ENCODE data around the gene PINK1.
A peak's percentile ranks its signal among the peaks of the same experiment; 100 is the strongest.

The PINK1 gene

DNA sequence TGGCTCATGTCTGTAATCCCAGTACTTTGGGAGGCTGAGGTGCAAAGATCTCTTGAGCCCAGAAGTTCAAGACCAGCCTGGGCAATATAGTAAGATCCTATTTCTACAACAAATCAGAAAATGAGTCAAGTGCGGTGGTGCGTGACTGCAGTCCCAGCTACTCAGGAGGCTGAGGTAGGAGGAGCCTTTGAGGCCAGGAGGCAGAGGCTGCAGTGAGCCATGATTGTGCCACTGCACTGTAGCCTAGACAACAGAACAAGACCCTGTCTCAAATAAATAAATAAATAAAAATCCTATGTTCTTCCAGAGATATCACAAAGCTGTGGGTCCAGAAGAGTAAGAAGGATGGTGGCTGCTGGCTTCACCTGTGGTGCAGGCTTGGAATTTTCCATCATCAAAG lies 22.3 kb upstream of the PINK1 start:
- peak; percentile 47 for DNase-seq (ENCODE audit: low spot score)

- DNase-seq (ENCODE audit: low spot score), result no peak
Observed at GRCh38 chr1:20611652-20612051, 21.6 kb upstream of the PINK1 start.

- peak; percentile 72 for DNase-seq (ENCODE audit: low spot score)
Observed at GRCh38 chr1:20612221-20612746, 21.0 kb upstream of the PINK1 start.

- no peak for DNase-seq (ENCODE audit: low spot score)
Observed at GRCh38 chr1:20614131-20614579, 19.1 kb upstream of the PINK1 start.

DNA sequence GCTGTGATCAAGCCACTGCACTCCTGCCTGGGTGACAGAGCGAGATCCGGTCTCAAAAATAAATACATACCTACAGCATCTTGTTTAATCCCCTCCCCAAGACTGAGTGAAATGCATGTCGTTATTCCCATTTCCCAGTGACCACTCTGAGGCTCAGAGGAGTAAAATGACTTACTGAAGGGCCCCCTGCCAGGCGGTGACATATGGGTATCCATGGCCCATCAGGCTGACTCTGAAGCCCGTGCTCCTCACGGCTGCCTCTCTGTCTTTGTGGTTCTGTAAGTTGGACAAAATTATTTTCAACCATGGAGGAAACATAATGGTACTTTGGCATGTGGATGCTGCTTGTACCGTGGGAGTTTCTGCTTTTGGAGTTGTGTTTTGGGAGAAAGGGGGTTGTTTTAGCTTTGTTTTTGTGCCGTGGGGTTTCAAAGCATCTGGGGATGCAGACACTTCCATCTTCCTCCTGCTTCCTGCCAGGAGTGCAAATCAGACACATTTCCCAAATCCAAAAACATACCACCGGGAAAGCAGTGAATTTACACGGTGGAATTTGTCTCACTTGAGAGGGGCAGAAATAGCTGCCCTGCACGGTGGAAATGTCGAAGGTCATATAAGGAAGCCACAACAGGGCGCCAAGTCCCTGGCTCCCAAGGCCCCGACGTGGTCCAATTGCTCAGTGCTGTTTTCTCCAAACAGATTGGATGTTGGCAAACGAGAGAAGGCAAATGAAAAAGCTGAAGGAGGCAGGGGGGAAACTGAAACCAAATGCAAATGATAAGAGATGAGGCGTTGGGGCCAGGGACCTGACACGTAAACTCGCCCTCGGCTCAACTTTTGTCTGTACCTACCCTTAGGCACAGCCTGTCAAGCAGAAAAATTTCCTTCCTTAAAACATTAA lies 17.1 kb upstream of the PINK1 start:
- DNase-seq (ENCODE audit: low spot score), result peak; percentile 10

DNA sequence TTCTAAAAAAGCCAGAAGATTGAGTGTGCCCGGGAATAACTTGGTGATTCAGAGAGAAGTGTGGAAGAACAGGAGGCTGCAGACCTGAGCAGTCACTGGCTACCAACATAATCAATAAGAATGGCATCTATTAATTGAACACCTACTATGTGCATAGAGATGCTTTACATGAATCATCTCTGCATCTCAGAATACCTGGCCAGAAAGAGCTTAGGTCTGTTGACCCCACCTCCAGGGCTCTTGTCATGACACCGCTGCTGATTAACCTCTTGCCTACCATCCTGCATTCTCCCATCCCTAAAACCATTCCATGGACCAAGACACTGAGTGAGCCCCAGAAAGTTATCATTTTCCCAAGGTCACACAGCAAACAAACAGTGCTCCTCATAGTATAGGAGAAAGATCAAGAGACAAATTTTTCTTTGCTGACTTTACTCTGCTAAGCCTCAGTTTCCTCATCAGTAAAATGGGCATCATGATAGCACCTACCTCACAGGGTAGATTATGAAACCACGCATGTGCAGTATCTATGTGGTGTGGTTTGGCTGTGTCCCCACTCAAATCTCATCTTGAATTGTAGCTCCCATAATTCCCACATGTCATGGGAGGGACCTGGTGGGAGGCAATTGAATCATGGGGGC lies 16.3 kb upstream of the PINK1 start:
- no peak for DNase-seq (ENCODE audit: low spot score)

- no peak for DNase-seq (ENCODE audit: low spot score)
Observed at GRCh38 chr1:20618550-20618949, 14.7 kb upstream of the PINK1 start.

- no peak for DNase-seq (ENCODE audit: low spot score)
Observed at GRCh38 chr1:20619999-20620398, 13.3 kb upstream of the PINK1 start.

- DNase-seq (ENCODE audit: low spot score), result no peak
Observed at GRCh38 chr1:20621012-20621411, 12.2 kb upstream of the PINK1 start.

DNA sequence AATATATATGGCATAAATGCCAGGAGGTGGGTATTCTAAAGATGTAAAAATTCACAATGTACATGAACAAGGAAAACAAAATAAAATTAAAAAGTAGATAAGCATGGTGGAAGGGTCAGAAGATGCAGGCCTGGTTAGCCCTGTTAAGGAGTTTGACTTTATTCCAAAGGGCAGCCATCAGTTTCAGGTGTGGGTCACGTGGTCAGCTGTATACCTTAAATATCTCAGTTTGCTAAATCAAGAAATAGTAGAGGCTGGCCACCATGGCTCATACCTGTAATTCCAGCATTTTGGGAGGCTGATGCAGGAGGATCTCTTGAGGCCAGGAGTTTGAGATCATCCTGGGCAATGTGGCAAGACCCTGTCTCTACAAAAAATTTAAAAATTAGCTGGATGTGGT lies 8.5 kb upstream of the PINK1 start:
- DNase-seq (ENCODE audit: low spot score), result no peak

GRCh38 chr1:20625176-20626097 lies 7.8 kb upstream of the PINK1 start:
- DNase-seq (ENCODE audit: low spot score), result no peak

DNA sequence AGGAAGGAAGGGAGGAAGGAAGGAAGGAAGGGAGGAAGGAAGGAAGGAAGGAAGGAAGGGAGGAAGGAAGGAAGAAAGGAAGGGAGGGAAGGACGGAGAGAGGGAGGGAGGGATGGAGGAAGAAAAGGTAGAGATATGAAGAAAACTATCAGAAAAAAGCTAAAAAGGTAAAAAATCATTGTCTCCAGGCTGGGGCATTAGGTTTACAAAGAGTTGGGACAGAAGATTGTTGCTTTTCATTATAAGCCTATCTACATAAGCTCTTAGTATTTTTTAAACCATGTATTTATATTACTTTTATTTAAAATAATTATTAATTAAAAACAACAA lies 7.2 kb upstream of the PINK1 start:
- no peak for DNase-seq (ENCODE audit: low spot score)

GRCh38 chr1:20626524-20626923 lies 6.7 kb upstream of the PINK1 start:
- no peak for DNase-seq (ENCODE audit: low spot score)

DNA sequence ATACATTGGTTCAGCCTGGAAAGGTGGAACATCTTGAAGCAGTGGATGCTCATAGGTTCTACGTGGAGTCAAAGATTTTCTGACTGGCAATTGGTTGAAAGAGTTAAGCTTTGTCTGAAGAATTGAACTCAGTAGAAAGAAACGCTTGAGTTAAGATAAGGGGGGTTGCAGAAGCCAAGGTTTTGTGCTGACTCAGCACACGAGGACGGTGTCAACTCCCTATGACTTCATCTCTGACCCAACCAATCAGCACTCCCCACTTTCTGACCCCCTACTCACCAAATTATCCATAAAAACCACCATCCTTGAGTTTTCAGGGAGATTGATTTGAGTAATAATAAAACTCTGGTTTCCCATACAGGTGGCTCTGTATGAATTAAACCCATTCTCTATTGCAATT lies 2.5 kb upstream of the PINK1 start:
- DNase-seq (ENCODE audit: low spot score), result no peak

- DNase-seq (ENCODE audit: low spot score), result no peak
Observed at GRCh38 chr1:20632386-20632785, 872 bp upstream of the PINK1 start.

- no peak for DNase-seq (ENCODE audit: low spot score)
Observed at GRCh38 chr1:20634065-20634593, 871 bp downstream of the PINK1 start.

GRCh38 chr1:20634594-20635084 lies 1.4 kb downstream of the PINK1 start:
- peak; percentile 72 for DNase-seq (ENCODE audit: low spot score)

GRCh38 chr1:20636785-20637347 lies 3.6 kb downstream of the PINK1 start:
- DNase-seq (ENCODE audit: low spot score), result no peak

DNA sequence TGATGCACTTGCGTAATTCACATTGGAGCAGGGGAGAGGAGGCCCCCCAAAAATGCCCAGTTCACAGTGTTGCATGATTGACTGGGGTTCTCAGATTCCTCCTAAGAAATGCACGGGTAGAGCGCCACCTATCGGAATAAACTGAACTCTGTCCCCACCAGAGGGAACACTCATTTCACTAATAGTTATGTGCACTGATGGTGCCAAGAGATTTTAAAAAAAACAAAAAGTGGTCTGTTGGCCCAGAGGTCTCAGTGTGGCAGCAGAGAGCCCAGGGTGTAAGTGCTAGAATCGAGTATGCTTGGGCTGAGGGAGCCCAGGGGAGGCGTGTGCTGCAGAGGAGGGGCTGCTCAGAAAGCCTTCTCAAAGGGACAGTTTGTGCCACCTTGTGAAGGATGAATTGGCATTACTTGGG lies 6.9 kb downstream of the PINK1 start:
- DNase-seq (ENCODE audit: low spot score), result peak; percentile 54

GRCh38 chr1:20641975-20642374 lies 8.7 kb downstream of the PINK1 start:
- DNase-seq (ENCODE audit: low spot score), result no peak

GRCh38 chr1:20643080-20643479 lies 9.8 kb downstream of the PINK1 start:
- DNase-seq (ENCODE audit: low spot score), result no peak

Data from kidney tubule cell (primary cell).